H9 (cell line): ENCODE measurements around the gene KAT6B. TPM values are rescaled to one million over a fixed set of nuclear protein-coding genes. Genes with fewer than 3 reads are reported as not detected.

Experiments
- DNase-seq: peaks from one replicate; pipeline ENCODE4 v3.0.0-alpha.2; 2017
- H2AFZ ChIP-seq: one replicate; pipeline ENCODE4 v1.6.1; 2013; ENCODE audit warnings: mild to moderate bottlenecking, low read length, control low read depth, moderate library complexity
- H2AK5ac ChIP-seq: 2 replicates; pipeline ENCODE4 v1.6.1; 2013; ENCODE audit warnings: low read length, control low read depth, mixed read lengths; ENCODE audit not compliant: insufficient read length
- H2BK120ac ChIP-seq: one replicate; pipeline ENCODE4 v1.6.1; 2013; ENCODE audit warnings: low read depth, mild to moderate bottlenecking, low read length, control low read depth, inconsistent platforms; ENCODE audit not compliant: poor library complexity, severe bottlenecking
- H2BK12ac ChIP-seq: 2 replicates; pipeline ENCODE4 v1.6.1; 2013; ENCODE audit warnings: low read length, control low read depth, mixed read lengths, low read depth; ENCODE audit not compliant: insufficient read length
- H2BK15ac ChIP-seq: 2 replicates; pipeline ENCODE4 v1.6.1; 2013; ENCODE audit warnings: low read depth, low read length, control low read depth
- H2BK20ac ChIP-seq: one replicate; pipeline ENCODE4 v1.6.1; 2013; ENCODE audit warnings: low read depth, mild to moderate bottlenecking, low read length, control low read depth, inconsistent platforms; ENCODE audit not compliant: poor library complexity, severe bottlenecking
- H2BK5ac ChIP-seq: 2 replicates; pipeline ENCODE4 v1.6.1; 2013; ENCODE audit warnings: low read length, control low read depth, mixed read lengths; ENCODE audit not compliant: insufficient read length
- H3K14ac ChIP-seq: 2 replicates; pipeline ENCODE4 v1.6.1; 2013; ENCODE audit warnings: low read length, control low read depth; ENCODE audit not compliant: insufficient read depth
- H3K18ac ChIP-seq: 2 replicates; pipeline ENCODE4 v1.6.1; 2013; ENCODE audit warnings: low read depth, mild to moderate bottlenecking, mixed read lengths, low read length, control low read depth; ENCODE audit not compliant: insufficient read length
- H3K23ac ChIP-seq: 2 replicates; pipeline ENCODE4 v1.6.1; 2013; ENCODE audit warnings: low read length, control low read depth, mixed read lengths, low read depth; ENCODE audit not compliant: insufficient read length
- H3K23me2 ChIP-seq: 2 replicates; pipeline ENCODE4 v1.6.1; 2013; ENCODE audit warnings: low read depth, mild to moderate bottlenecking, mixed read lengths, low read length, control low read depth; ENCODE audit not compliant: insufficient read length, poor library complexity, severe bottlenecking
- H3K27ac ChIP-seq: 2 replicates; pipeline ENCODE4 v1.5.1; 2013; ENCODE audit warnings: low read length, control low read depth, mixed read lengths, low read depth; ENCODE audit not compliant: insufficient read length
- H3K27me3 ChIP-seq: 2 replicates; pipeline ENCODE4 v1.6.1; 2013; ENCODE audit warnings: low read length, control low read depth, inconsistent platforms; ENCODE audit not compliant: insufficient read depth
- H3K4ac ChIP-seq: 2 replicates; pipeline ENCODE4 v1.6.1; 2013; ENCODE audit warnings: low read depth, mild to moderate bottlenecking, control low read depth, inconsistent platforms, low read length, moderate library complexity
- H3K4me1 ChIP-seq: 2 replicates; pipeline ENCODE4 v1.6.1; 2013; ENCODE audit warnings: low read length, control low read depth, inconsistent platforms; ENCODE audit not compliant: insufficient read depth
- H3K4me2 ChIP-seq: 2 replicates; pipeline ENCODE4 v1.6.1; 2013; ENCODE audit warnings: low read length, control low read depth, mixed read lengths; ENCODE audit not compliant: insufficient read length, insufficient read depth
- H3K56ac ChIP-seq: 2 replicates; pipeline ENCODE4 v1.6.1; 2013; ENCODE audit warnings: low read depth, mild to moderate bottlenecking, mixed read lengths, low read length, control low read depth; ENCODE audit not compliant: insufficient read length
- H3K79me1 ChIP-seq: 2 replicates; pipeline ENCODE4 v1.6.1; 2013; ENCODE audit warnings: low read depth, mild to moderate bottlenecking, moderate library complexity, low read length, control low read depth, inconsistent platforms; ENCODE audit not compliant: insufficient read depth, poor library complexity, severe bottlenecking
- H3K79me2 ChIP-seq: 2 replicates; pipeline ENCODE4 v1.6.1; 2013; ENCODE audit warnings: low read length, control low read depth, inconsistent platforms; ENCODE audit not compliant: insufficient read depth
- H3K9ac ChIP-seq: 2 replicates; pipeline ENCODE4 v1.6.1; 2013; ENCODE audit warnings: low read length, control low read depth, mixed read lengths; ENCODE audit not compliant: insufficient read length; ENCODE audit errors: extremely low read depth
- H3K9me3 ChIP-seq: one replicate; pipeline ENCODE4 v1.6.1; 2013; ENCODE audit warnings: low read depth, low read length, inconsistent platforms; ENCODE audit not compliant: control insufficient read depth
- H3T11ph ChIP-seq: one replicate; pipeline ENCODE4 v1.6.1; 2013; ENCODE audit warnings: mild to moderate bottlenecking, low read length, control low read depth, inconsistent platforms
- H4K20me1 ChIP-seq: one replicate; pipeline ENCODE4 v1.6.1; 2013; ENCODE audit not compliant: control insufficient read depth, insufficient read length, insufficient read depth
- H4K5ac ChIP-seq: 2 replicates; pipeline ENCODE4 v1.6.1; 2013; ENCODE audit warnings: low read depth, mild to moderate bottlenecking, mixed read lengths, low read length, control low read depth; ENCODE audit not compliant: insufficient read length
- H4K8ac ChIP-seq: replicated peaks from 2 replicates; pipeline ENCODE4 v1.6.1; 2013; ENCODE audit warnings: low read length, control low read depth, mixed read lengths, low read depth; ENCODE audit not compliant: insufficient read length
- H4K91ac ChIP-seq: 2 replicates; pipeline ENCODE4 v1.6.1; 2013; ENCODE audit warnings: low read depth, mild to moderate bottlenecking, moderate library complexity, mixed read lengths, low read length, control low read depth; ENCODE audit not compliant: insufficient read length
- H3K27ac Mint-ChIP-seq, 3 experiments: 2 replicates in 2 of 3; 3 replicates in 1 of 3; pipeline ENCODE4 v1.8.0; 2020 to 2021; ENCODE audit warnings: mixed read lengths in 3 of 3, mild to moderate bottlenecking in 1 of 3, moderate library complexity in 1 of 3
- H3K27me3 Mint-ChIP-seq: 2 replicates; pipeline ENCODE4 v1.8.0; 2021; ENCODE audit warnings: low read depth, mild to moderate bottlenecking, moderate library complexity, mixed read lengths
- H3K36me3 Mint-ChIP-seq, 3 experiments: 2 replicates in 2 of 3; 3 replicates in 1 of 3; pipeline ENCODE4 v1.8.0; 2020 to 2021; ENCODE audit warnings: low read depth in 3 of 3, mixed read lengths in 3 of 3; ENCODE audit not compliant: insufficient read depth in 1 of 3
- H3K4me1 Mint-ChIP-seq, 2 experiments: 2 replicates each; pipeline ENCODE4 v1.8.0; 2020; ENCODE audit warnings: mixed read lengths in 2 of 2
- H3K4me3 Mint-ChIP-seq, 2 experiments: 2 replicates in 1 of 2; 3 replicates in 1 of 2; pipeline ENCODE4 v1.8.0; 2020 to 2021; ENCODE audit warnings: mild to moderate bottlenecking in 2 of 2, mixed read lengths in 2 of 2, moderate library complexity in 1 of 2
- H3K9me3 Mint-ChIP-seq, 2 experiments: 2 replicates in 1 of 2; 3 replicates in 1 of 2; pipeline ENCODE4 v1.8.0; 2020; ENCODE audit warnings: mild to moderate bottlenecking in 2 of 2, mixed read lengths in 2 of 2, moderate library complexity in 1 of 2
- WGBS: extraction: QIAGEN DNeasy Blood & Tissue Kit; methylation state at CpG from one replicate; pipeline ENCODE4 v1.1.7; 2013; ENCODE audit warnings: missing lambda C conversion rate, low lambda C conversion rate, mixed read lengths; ENCODE audit not compliant: insufficient read length; ENCODE audit errors: extremely low coverage; 5-methylcytosine and 5-hydroxymethylcytosine counted together
- total RNA-seq: library from RNA; stranded (reverse); gene quantifications from 2 replicates; pipeline ENCODE4 v1.2.1, GENCODE V29; 2021
- TF ChIP-seq, protein P1 (sequence below): fragments of 200-600 bp; sonication (generic); conservative IDR thresholded peaks from 3 replicates; pipeline ENCODE4 v1.8.0; 2021; ENCODE audit warnings: antibody characterized with exemption, mild to moderate bottlenecking

Gene KAT6B
- total RNA-seq, 1 experiment from 2014 or later, result 34.2 TPM

DNA sequence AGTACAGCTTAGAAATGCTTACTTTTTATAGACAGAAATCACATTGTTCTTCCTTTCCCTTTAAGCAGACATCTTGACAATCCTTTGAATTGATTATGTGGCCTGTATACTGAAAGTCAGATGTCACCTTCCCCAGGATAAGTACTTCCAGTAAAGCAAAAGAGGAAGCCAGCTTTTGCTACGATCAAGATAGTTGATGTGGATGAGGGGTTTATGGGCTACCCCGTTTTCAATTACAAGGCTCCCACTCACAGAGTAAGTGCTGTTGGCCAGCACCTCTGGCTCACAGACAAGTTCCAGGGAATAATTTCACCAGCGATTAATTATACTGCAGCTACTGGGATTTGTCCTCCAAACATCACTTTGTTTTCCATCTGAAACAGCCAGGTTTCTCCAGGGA lies 189.9 kb downstream of the KAT6B start:
- Histone ChIP-seq H3T11ph (no peak overlapping the region), H2BK120ac (no peak overlapping the region), H3K9me3 (no peaks in the 10 kb centered on the region), H2BK12ac (no peak overlapping the region), H4K20me1 (no peaks in the 10 kb centered on the region), H2BK15ac (no peak overlapping the region), H2AFZ (no peak overlapping the region), H3K14ac (no peak overlapping the region), H2AK5ac (no peak overlapping the region), H3K4me1 (no peaks in the 10 kb centered on the region), H3K27me3 (no peaks in the 10 kb centered on the region), H3K79me2 (no peaks in the 10 kb centered on the region), H3K56ac (no peak overlapping the region), H3K18ac (no peak overlapping the region), H3K27ac (no peak overlapping the region), H3K4me2 (no peak overlapping the region), H4K91ac (no peak overlapping the region), H3K23ac (no peak overlapping the region), H4K5ac (no peak overlapping the region), H2BK5ac (no peak overlapping the region), H2BK20ac (no peak overlapping the region), H4K8ac (no peak overlapping the region), H3K9ac (no peak overlapping the region), H3K79me1 (no peaks in the 10 kb centered on the region), H3K4ac (no peak overlapping the region), H3K23me2 (no peaks in the 10 kb centered on the region)
- no CpG with 5 or more reads among the region's 3 CpGs for WGBS
- no peaks in the 10 kb centered on the region for H3K27me3 Mint-ChIP-seq
- peaks cover 0 to 13% (median 5%) of the 10 kb centered on the region in 3 experiments; a peak in 4 of 7 replicates for H3K36me3 Mint-ChIP-seq
- TF ChIP-seq, protein P1, sequence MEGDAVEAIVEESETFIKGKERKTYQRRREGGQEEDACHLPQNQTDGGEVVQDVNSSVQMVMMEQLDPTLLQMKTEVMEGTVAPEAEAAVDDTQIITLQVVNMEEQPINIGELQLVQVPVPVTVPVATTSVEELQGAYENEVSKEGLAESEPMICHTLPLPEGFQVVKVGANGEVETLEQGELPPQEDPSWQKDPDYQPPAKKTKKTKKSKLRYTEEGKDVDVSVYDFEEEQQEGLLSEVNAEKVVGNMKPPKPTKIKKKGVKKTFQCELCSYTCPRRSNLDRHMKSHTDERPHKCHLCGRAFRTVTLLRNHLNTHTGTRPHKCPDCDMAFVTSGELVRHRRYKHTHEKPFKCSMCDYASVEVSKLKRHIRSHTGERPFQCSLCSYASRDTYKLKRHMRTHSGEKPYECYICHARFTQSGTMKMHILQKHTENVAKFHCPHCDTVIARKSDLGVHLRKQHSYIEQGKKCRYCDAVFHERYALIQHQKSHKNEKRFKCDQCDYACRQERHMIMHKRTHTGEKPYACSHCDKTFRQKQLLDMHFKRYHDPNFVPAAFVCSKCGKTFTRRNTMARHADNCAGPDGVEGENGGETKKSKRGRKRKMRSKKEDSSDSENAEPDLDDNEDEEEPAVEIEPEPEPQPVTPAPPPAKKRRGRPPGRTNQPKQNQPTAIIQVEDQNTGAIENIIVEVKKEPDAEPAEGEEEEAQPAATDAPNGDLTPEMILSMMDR, result no peak
- H3K4me3 Mint-ChIP-seq, result no peak overlapping the region
- H3K27ac Mint-ChIP-seq, result peak overlapping the region in 1 of 3 experiments; percentile 4; a peak in 1 of 7 replicates
- no peak for DNase-seq
- H3K9me3 Mint-ChIP-seq, result no peaks in the 10 kb centered on the region
- H3K4me1 Mint-ChIP-seq, result peaks cover 6 to 7% of the 10 kb centered on the region in 2 experiments
